Nephron progenitor cell (in vitro differentiated cells): ENCODE results near the gene QSOX2.

Experiments used
- DNase-seq: peaks from one replicate; pipeline ENCODE4 v3.0.0; 2021
- H3K27ac Mint-ChIP-seq: 2 replicates; pipeline ENCODE4 v1.8.0; 2021; ENCODE audit warnings: mild to moderate bottlenecking, moderate library complexity, mixed read lengths
- H3K27me3 Mint-ChIP-seq: 2 replicates; pipeline ENCODE4 v1.8.0; 2021; ENCODE audit warnings: mild to moderate bottlenecking, low read depth, mixed read lengths; ENCODE audit not compliant: poor library complexity
- H3K36me3 Mint-ChIP-seq: 2 replicates; pipeline ENCODE4 v1.8.0; 2021; ENCODE audit warnings: low read depth, mixed read lengths
- H3K4me1 Mint-ChIP-seq: 2 replicates; pipeline ENCODE4 v1.8.0; 2021; ENCODE audit warnings: mixed read lengths
- H3K4me3 Mint-ChIP-seq: 2 replicates; pipeline ENCODE4 v1.8.0; 2021; ENCODE audit warnings: mild to moderate bottlenecking, moderate library complexity, mixed read lengths
- H3K9me3 Mint-ChIP-seq: 2 replicates; pipeline ENCODE4 v1.8.0; 2021; ENCODE audit warnings: mild to moderate bottlenecking, moderate library complexity, mixed read lengths
- CTCF ChIP-seq: fragments of 200-600 bp; sonication (generic); IDR thresholded peaks from 2 replicates; pipeline ENCODE4 v1.5.0; 2021; ENCODE audit warnings: antibody characterized with exemption

Gene QSOX2

GRCh38 chr9:136292026-136292538 is 46.5 kb upstream of the QSOX2 start:
- peaks cover 26% of the 10 kb centered on the region for H3K27me3 Mint-ChIP-seq
- H3K9me3 Mint-ChIP-seq, result no peaks in the 10 kb centered on the region
- no peak for DNase-seq
- H3K36me3 Mint-ChIP-seq, result no peaks in the 10 kb centered on the region
- no peak overlapping the region for H3K27ac Mint-ChIP-seq
- peaks cover 18% of the 10 kb centered on the region for H3K4me1 Mint-ChIP-seq
- H3K4me3 Mint-ChIP-seq, result no peak overlapping the region
- TF ChIP-seq CTCF, result no peak

GRCh38 chr9:136291306-136292025 is 45.9 kb upstream of the QSOX2 start:
- H3K4me3 Mint-ChIP-seq, result no peak overlapping the region
- peaks cover 18% of the 10 kb centered on the region for H3K4me1 Mint-ChIP-seq
- H3K27me3 Mint-ChIP-seq, result peaks cover 26% of the 10 kb centered on the region
- H3K27ac Mint-ChIP-seq, result no peak overlapping the region
- H3K36me3 Mint-ChIP-seq, result no peaks in the 10 kb centered on the region
- H3K9me3 Mint-ChIP-seq, result no peaks in the 10 kb centered on the region
- no peak for DNase-seq
- TF ChIP-seq CTCF, result no peak

GRCh38 chr9:136290508-136291000 is 44.9 kb upstream of the QSOX2 start:
- Mint-ChIP-seq H3K36me3 (no peaks in the 10 kb centered on the region), H3K4me1 (peaks cover 12% of the 10 kb centered on the region), H3K9me3 (no peaks in the 10 kb centered on the region), H3K27me3 (peaks cover 26% of the 10 kb centered on the region), H3K4me3 (no peak overlapping the region), H3K27ac (no peak overlapping the region)
- DNase-seq, result no peak
- TF ChIP-seq CTCF, result no peak

- Mint-ChIP-seq H3K4me3 (no peak overlapping the region), H3K27ac (no peak overlapping the region), H3K4me1 (peaks cover 7% of the 10 kb centered on the region), H3K36me3 (no peaks in the 10 kb centered on the region), H3K9me3 (no peaks in the 10 kb centered on the region), H3K27me3 (peaks cover 26% of the 10 kb centered on the region)
- DNase-seq, result no peak
- no peak for TF ChIP-seq CTCF
These were observed 44.3 kb upstream of the QSOX2 start for GRCh38 chr9:136289651-136290507.

- TF ChIP-seq CTCF, result no peak
- H3K9me3 Mint-ChIP-seq, result no peaks in the 10 kb centered on the region
- H3K4me3 Mint-ChIP-seq, result no peak overlapping the region
- H3K27me3 Mint-ChIP-seq, result peaks cover 26% of the 10 kb centered on the region
- H3K36me3 Mint-ChIP-seq, result no peaks in the 10 kb centered on the region
- DNase-seq, result no peak
- H3K27ac Mint-ChIP-seq, result no peak overlapping the region
- H3K4me1 Mint-ChIP-seq, result peaks cover 7% of the 10 kb centered on the region
These were observed 42.5 kb upstream of the QSOX2 start for GRCh38 chr9:136287960-136288753.
